SK-N-MC (cell line): ENCODE data around the gene CNST.

Experiments used
- FOXP2 ChIP-seq: optimal IDR thresholded peaks from 2 replicates; pipeline ENCODE3; 2011; ENCODE audit warnings: mild to moderate bottlenecking, moderate library complexity; ENCODE audit not compliant: insufficient read depth; ENCODE audit errors: extremely low read length, control extremely low read depth
- POLR2AphosphoS5 ChIP-seq: IDR thresholded peaks from 2 replicates; pipeline ENCODE4 v1.6.1; 2012; ENCODE audit warnings: mild to moderate bottlenecking, low read depth, low read length, borderline replicate concordance

DNA sequence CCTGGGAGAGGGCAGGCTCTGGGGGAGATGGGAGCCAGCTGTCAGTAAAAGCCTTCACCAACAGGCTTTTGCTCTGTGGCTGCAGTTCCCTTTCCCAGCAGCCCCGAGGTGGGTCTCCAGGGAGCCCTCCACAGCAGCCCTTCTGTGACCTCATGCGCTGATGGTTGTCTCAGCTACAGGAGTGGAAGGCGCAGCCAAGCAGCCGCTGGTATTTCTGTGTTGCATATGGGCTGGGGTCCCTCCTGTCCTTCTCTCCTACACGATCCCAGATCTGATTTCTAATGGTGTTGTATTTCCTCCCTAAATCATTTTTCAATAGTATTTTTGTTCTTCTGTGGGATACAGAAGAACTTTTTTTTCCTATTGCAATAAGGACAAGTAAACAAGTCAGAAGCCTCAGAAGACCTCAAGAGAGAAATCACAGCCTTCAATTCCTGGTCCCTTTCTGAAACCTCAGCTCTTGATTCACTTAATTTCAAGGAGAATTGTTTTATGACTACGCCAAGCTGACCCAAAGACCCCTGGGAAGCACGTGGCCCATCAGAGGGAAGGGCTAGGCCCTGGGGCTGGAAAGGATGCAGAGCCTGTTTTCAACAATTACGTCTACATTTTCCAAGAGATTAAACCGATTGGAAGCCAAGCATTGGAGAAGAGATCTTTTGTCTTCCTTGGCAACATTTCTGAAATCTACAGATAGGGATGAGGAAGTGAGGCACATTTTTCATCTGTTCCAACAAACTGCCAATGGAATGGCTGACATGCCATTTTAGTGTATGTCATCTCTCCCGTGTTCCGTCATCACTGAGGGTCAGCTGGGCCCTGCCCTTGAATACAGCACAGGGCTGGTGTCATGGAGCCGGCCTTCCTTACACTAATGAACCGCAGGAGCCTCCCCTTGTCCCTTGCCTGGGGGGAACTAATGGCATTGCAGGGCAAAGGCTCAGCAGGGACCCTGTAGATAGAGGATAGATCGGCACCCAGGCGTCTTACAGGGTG, 115.9 kb downstream of the CNST start:
- TF ChIP-seq POLR2AphosphoS5 (no peak), FOXP2 (no peak)
